Measurements from ENCODE around the gene FKBP5.

DNA sequence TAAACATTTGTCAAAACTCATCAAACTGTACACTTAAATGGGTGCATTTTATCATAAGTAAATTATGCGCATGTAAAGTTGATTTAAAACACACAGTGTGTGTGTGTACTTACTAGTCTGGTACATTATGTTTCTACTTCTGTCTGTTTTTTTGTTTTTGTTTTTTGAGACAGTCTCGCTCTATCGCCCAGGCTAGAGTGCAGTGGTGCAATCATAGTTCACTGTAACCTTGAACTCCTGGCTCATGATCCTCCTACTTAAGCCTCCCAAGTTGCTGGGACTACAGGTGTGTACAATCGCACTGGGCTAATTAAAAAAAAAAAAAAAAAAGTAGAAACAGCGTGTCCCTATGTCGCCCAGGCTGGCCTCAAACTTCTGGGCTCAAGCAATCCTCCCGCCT lies 23.0 kb upstream of the FKBP5 start:
- TF ChIP-seq, protein P1, sequence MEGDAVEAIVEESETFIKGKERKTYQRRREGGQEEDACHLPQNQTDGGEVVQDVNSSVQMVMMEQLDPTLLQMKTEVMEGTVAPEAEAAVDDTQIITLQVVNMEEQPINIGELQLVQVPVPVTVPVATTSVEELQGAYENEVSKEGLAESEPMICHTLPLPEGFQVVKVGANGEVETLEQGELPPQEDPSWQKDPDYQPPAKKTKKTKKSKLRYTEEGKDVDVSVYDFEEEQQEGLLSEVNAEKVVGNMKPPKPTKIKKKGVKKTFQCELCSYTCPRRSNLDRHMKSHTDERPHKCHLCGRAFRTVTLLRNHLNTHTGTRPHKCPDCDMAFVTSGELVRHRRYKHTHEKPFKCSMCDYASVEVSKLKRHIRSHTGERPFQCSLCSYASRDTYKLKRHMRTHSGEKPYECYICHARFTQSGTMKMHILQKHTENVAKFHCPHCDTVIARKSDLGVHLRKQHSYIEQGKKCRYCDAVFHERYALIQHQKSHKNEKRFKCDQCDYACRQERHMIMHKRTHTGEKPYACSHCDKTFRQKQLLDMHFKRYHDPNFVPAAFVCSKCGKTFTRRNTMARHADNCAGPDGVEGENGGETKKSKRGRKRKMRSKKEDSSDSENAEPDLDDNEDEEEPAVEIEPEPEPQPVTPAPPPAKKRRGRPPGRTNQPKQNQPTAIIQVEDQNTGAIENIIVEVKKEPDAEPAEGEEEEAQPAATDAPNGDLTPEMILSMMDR (IDR thresholded peaks at IDR 0.05), result no peak
- no peak for TF ChIP-seq POLR2A (IDR thresholded peaks at IDR 0.05)
